Adrenal gland (tissue), 12 donors: Measurements from ENCODE around the gene EYS. TPM values are rescaled to one million over a fixed set of nuclear protein-coding genes. Genes with fewer than 3 reads are reported as not detected.

Experiments
- DNase-seq, 7 donors: peaks; one replicate each; pipeline ENCODE4 v3.0.0-alpha.2; 2019 to 2020
- H3K27ac ChIP-seq, 5 donors: fragments of 200-600 bp; sonication (generic) in 4 of 5; 1 replicate in 3 of 5; 2 replicates in 2 of 5; pipeline versions ENCODE4 v1.5.1 to v1.8.0; 2016 to 2020; ENCODE audit warnings: mild to moderate bottlenecking in 1 of 5
- H3K27me3 ChIP-seq: fragments of 200-600 bp; 2 replicates; pipeline ENCODE4 v1.8.0; 2021
- H3K36me3 ChIP-seq, 2 donors: fragments of 200-600 bp; replicated peaks in 1 of 2; 1 replicate in 1 of 2; 2 replicates in 1 of 2; pipeline versions ENCODE4 v1.5.1 to v1.8.0; 2018 to 2022
- H3K4me1 ChIP-seq, 2 donors: fragments of 200-600 bp; replicated peaks in 1 of 2; 1 replicate in 1 of 2; 2 replicates in 1 of 2; pipeline versions ENCODE4 v1.5.1 to v1.8.0; 2018 to 2021
- H3K4me3 ChIP-seq, 4 donors: fragments of 200-600 bp; sonication (generic) in 3 of 4; one replicate each; pipeline ENCODE4 v1.5.1; 2016 to 2018
- H3K9me3 ChIP-seq, 3 donors: fragments of 200-600 bp; sonication (generic) in 1 of 3; replicated peaks in 1 of 3; 1 replicate in 2 of 3; 2 replicates in 1 of 3; pipeline versions ENCODE4 v1.5.1 to v1.8.0; 2016 to 2021
- POLR2A ChIP-seq, 2 donors: fragments of 450-650 bp; IDR thresholded peaks; one replicate each; pipeline ENCODE4 v1.6.1; 2017; ENCODE audit warnings: antibody characterized with exemption in 2 of 2, mild to moderate bottlenecking in 2 of 2, moderate library complexity in 1 of 2
- WGBS, 4 donors: extraction: QIAGEN DNeasy Blood & Tissue Kit in 2 of 4; methylation state at CpG; one replicate each; pipeline versions ENCODE4 v1.1.5 to v1.1.7; 2013 to 2017; 5-methylcytosine and 5-hydroxymethylcytosine counted together
- intact Hi-C, 2 donors: fragments of 100-400 bp; cut with DNase I; formaldehyde crosslinking; loops; one replicate each; pipeline versions ENCODE4 v1.14.1 to v1.15.0; 2022 to 2023
- polyA plus RNA-seq, 3 donors: library from polyadenylated mRNA; stranded (reverse); fragments of 200-250 nt in 2 of 3; fragments of 350-450 nt in 1 of 3; fragmentation: Illumina TruSeq in 1 of 3; extraction: RNeasy Lipid Tissue Mini Kit (QIAGEN cat#74804) in 1 of 3; gene quantifications; one replicate each; pipeline ENCODE4 v1.2.3, GENCODE V29; 2013 to 2014
- total RNA-seq, 9 donors: library from RNA; depleted of rRNA in 4 of 9; stranded (reverse); fragments of >200 nt in 4 of 9; fragments of 120-200 nt in 1 of 9; fragmentation: NEBNext Ultra II Directional in 1 of 9; extraction: Animal tissue kit (Norgen Biotek cat#: 25700) in 1 of 9; gene quantifications; one replicate each; pipeline versions ENCODE4 v1.1.0 to v1.2.4, GENCODE V29; 2013 to 2023
- TF ChIP-seq, protein P1 (sequence below), 6 experiments: fragments of 450-650 bp in 4 of 6; fragments of 200-600 bp in 2 of 6; sonication (generic) in 1 of 6; IDR thresholded peaks; 1 replicate in 5 of 6; 2 replicates in 1 of 6; pipeline versions ENCODE4 v1.5.1 to v1.8.0; 2016 to 2021; ENCODE audit warnings: antibody characterized with exemption in 6 of 6, mild to moderate bottlenecking in 2 of 6, moderate library complexity in 1 of 6
- donor health status: healthy with polysubstance abuse.
- donor health status: Bipolar disorder and iron deficiency.
- donor health status: DM: yes; HTN: yes; CAD: no.
- donor health status: DM: no; HTN: no; CAD: no.
- donor health status: DM: no; HTN: no; CAD: no.
- donor health status: DM: yes; HTN: yes; CAD: no.

The EYS gene
- total and polyA plus RNA-seq, 12 donors = 0.03 to 3.1 (median 0.18) TPM; not detected in 7

DNA sequence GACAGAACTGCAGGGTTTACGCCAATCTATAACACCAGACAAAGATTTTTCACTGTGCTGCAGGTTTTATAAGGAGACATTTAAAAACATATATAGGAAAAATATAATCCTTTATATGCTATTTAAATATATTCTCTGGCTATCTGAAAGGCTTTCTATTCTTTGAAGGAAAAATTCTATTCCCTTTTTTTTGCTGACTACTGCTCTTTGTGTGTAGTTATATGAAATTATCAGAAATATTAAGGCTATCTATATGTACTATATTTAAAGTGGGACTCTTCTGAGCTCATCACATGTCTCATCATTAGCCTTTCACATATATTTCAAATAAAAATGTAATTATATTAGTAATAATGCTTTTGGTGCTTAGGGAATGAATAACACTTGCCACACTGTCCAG is 930.7 kb downstream of the EYS start:
- no peak for DNase-seq
- Histone ChIP-seq H3K9me3 (no peaks in the 10 kb centered on the region), H3K4me3 (no peak overlapping the region), H3K4me1 (no peaks in the 10 kb centered on the region), H3K36me3 (no peaks in the 10 kb centered on the region), H3K27ac (no peak overlapping the region), H3K27me3 (no peaks in the 10 kb centered on the region)
- WGBS, 4 donors = 90 to 100% (median 94%) methylated on average over 1 of the region's 1 CpG
- intact Hi-C loops = no loop called here
- TF ChIP-seq, protein P1, sequence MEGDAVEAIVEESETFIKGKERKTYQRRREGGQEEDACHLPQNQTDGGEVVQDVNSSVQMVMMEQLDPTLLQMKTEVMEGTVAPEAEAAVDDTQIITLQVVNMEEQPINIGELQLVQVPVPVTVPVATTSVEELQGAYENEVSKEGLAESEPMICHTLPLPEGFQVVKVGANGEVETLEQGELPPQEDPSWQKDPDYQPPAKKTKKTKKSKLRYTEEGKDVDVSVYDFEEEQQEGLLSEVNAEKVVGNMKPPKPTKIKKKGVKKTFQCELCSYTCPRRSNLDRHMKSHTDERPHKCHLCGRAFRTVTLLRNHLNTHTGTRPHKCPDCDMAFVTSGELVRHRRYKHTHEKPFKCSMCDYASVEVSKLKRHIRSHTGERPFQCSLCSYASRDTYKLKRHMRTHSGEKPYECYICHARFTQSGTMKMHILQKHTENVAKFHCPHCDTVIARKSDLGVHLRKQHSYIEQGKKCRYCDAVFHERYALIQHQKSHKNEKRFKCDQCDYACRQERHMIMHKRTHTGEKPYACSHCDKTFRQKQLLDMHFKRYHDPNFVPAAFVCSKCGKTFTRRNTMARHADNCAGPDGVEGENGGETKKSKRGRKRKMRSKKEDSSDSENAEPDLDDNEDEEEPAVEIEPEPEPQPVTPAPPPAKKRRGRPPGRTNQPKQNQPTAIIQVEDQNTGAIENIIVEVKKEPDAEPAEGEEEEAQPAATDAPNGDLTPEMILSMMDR (IDR thresholded peaks at IDR 0.05) = no peak
- TF ChIP-seq POLR2A (IDR thresholded peaks at IDR 0.05) = no peak

DNA sequence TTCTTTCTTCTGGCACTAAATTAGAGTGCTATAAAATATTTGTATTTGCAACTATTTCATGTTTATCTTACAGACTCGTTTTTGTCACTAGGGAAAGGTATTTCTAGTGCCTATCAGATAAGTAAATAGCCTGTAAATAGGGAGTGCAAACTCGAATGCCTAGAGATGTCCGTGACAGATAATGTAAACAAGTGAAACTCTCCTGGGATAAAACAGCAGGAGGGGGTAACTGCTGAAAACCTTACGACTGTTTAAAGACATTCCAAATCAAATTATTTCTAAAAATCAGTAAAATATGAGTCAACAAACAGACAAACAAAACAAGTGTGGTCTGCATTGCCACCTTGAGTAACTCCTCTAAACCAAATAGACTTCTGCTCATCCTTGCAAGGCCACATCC is 932.1 kb downstream of the EYS start:
- Histone ChIP-seq H3K27me3 (no peaks in the 10 kb centered on the region), H3K9me3 (no peaks in the 10 kb centered on the region), H3K27ac (no peak overlapping the region), H3K36me3 (no peaks in the 10 kb centered on the region), H3K4me1 (no peaks in the 10 kb centered on the region), H3K4me3 (no peak overlapping the region)
- TF ChIP-seq, protein P1 (IDR thresholded peaks at IDR 0.05) = no peak
- TF ChIP-seq POLR2A (IDR thresholded peaks at IDR 0.05) = no peak
- no peak for DNase-seq
- intact Hi-C loops = no loop called here
- 18 to 44% (median 32%) methylated on average over 4 of the region's 4 CpGs for WGBS, 4 donors

DNA sequence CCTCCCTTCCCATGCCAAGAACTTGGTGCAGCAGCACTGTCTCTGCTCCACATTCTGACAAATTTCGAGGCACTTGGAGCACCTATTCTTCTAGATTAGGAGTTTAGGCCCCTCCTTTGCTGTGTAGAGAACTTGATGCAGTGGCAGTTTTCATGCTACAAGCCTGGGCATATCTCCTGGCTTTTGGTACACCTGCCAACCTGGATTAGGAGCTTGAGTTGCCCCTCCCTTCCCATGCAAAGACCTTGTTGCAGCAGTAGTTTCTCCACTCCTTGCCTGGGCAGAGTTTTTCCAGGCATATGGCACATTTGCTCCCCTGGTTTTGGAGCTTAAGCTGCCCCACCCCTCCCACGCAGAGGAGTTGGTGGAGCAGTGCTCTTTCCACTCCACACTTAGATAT is 956.1 kb downstream of the EYS start:
- WGBS, 4 donors = 65 to 79% (median 72%) methylated on average over 2 of the region's 2 CpGs
- no peaks in the 10 kb centered on the region for H3K4me1 ChIP-seq
- no peaks in the 10 kb centered on the region for H3K27me3 ChIP-seq
- no peak overlapping the region for H3K4me3 ChIP-seq
- no peak for DNase-seq
- no peak overlapping the region for H3K27ac ChIP-seq
- intact Hi-C loops = no loop called here
- H3K9me3 ChIP-seq = no peaks in the 10 kb centered on the region
- TF ChIP-seq, protein P1 (IDR thresholded peaks at IDR 0.05) = no peak
- no peak for TF ChIP-seq POLR2A (IDR thresholded peaks at IDR 0.05)
- H3K36me3 ChIP-seq = no peaks in the 10 kb centered on the region

DNA sequence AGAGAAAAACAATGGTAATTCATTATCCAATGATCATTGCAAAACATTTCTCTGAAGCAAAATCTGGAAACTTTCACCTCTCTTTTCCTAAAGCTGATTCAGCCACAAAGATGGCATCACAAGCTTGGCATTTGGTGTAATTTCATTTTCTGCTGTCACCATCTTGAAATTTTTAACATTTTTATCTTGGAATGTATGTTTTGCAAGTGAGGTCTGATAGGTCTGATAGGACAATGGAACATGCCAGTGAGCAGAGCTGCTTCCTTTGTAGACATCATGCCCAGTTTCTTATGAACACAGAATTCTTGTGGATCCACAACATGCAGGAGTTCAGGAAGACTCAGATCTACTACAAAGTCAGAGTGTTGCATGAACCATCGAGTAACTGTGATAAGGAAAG is 969.6 kb downstream of the EYS start:
- Histone ChIP-seq H3K9me3 (no peaks in the 10 kb centered on the region), H3K36me3 (no peaks in the 10 kb centered on the region), H3K27me3 (no peaks in the 10 kb centered on the region), H3K27ac (no peak overlapping the region), H3K4me3 (no peak overlapping the region), H3K4me1 (no peaks in the 10 kb centered on the region)
- 58 to 80% (median 66%) methylated on average over 1 of the region's 1 CpG for WGBS, 4 donors
- intact Hi-C loops = no loop called here
- DNase-seq = no peak
- no peak for TF ChIP-seq POLR2A (IDR thresholded peaks at IDR 0.05)
- TF ChIP-seq, protein P1 (IDR thresholded peaks at IDR 0.05) = no peak
